ENCODE data around the gene ACOT6. TPM values are rescaled to one million over a fixed set of nuclear protein-coding genes. Genes with fewer than 3 reads are reported as not detected.
"Not testable (repeated sequence)": the region's sequence is repeated elsewhere in the genome, so short reads cannot be mapped to it uniquely, and the experiment has no call there.

ACOT6 gene
- total and polyA plus RNA-seq, 2 of the 4 experiments (the other 2 are of a cell fraction) = not detected

DNA sequence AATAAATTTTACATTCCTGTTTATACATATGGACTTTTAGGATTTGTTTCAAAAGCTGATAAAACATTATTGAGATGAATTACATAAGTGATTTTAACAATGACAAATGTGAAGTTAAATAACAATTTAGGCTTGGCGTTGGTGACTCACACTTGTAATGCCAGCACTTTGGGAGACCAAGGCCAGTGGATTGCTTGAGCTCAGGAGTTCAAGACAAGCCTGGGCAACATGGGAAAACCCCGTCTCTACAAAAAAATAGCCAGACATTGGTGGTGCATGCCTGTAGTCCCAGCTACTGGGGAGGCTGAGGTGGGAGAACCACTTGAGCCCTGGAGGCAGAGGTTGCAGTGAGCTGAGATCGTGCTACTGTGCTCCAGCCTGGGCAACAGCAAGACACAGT lies 35.9 kb upstream of the ACOT6 start:
- BruUV-seq (replicated peaks) = no TSS peak
- no peak overlapping the region for H3K4me2 ChIP-seq (ENCODE audit: low read depth, low read length)
- ATAC-seq (ENCODE audit: low read depth) = no peak

DNA sequence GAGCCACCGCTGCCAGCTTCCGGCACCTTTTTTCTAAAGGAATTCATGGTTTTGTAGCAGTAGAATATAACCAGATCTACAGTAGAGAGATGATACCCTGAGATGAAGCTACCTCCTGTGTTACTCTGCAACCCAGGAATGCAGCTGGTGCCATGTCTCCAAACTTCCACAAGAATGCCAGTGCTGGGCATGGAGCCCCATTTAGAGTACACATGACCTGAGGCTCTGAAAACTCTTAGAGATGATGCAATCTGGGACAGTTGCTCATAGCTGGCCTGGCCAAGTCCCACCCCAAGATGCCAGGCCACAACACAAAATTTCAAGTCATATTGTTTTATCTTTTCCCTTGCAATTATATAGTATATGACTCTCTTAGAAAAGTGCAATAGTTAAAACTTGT lies 35.1 kb upstream of the ACOT6 start:
- H3K4ac ChIP-seq (ENCODE audit: low read depth, low read length); BruUV-seq (replicated peaks); H2AFZ ChIP-seq (replicated peaks; ENCODE audit: low read length, poor library complexity); H4K8ac ChIP-seq (ENCODE audit: low read depth in 2 of 2, low read length in 2 of 2); H3K18ac ChIP-seq (ENCODE audit: low read depth, low read length); H4K91ac ChIP-seq (ENCODE audit: insufficient read depth, low read depth, low read length); H3K27ac ChIP-seq (ENCODE audit: insufficient read depth, low read length); H2AK9ac ChIP-seq (replicated peaks; ENCODE audit: low read depth, low read length, poor library complexity); H3K23ac ChIP-seq (ENCODE audit: low read depth, low read length); DNase-seq; H2BK20ac ChIP-seq (ENCODE audit: low read depth, low read length); H4K20me1 ChIP-seq (ENCODE audit: insufficient read depth, low read length); in situ Hi-C loops (cut with MboI; ENCODE audit: low sequenced_read_pairs); H3K4me3 ChIP-seq (ENCODE audit: insufficient read depth, low read depth, low read length); H2BK120ac ChIP-seq (ENCODE audit: low read depth, low read length); H2BK15ac ChIP-seq (ENCODE audit: low read depth, low read length); H3K4me1 ChIP-seq (ENCODE audit: control insufficient read depth, insufficient read depth, low read length); H3K27me3 ChIP-seq (ENCODE audit: control insufficient read depth, insufficient read depth, low read length); H3K14ac ChIP-seq (replicated peaks; ENCODE audit: low read depth, low read length); H3K9me3 ChIP-seq (ENCODE audit: control insufficient read depth, insufficient read depth, low read length); dilution Hi-C loops (cut with HindIII; ENCODE audit: low sequenced_read_pairs, unreplicated experiment); H2BK5ac ChIP-seq (ENCODE audit: low read depth, low read length, poor library complexity, severe bottlenecking); H3K9ac ChIP-seq (ENCODE audit: low read depth, low read length); H3K56ac ChIP-seq (ENCODE audit: extremely low read depth, insufficient read depth, low read length); intact Hi-C loops (cut with micrococcal nuclease); H4K5ac ChIP-seq (ENCODE audit: low read depth, low read length); H3K4me2 ChIP-seq (ENCODE audit: low read depth, low read length); H3K9me1 ChIP-seq (ENCODE audit: insufficient read depth, low read length); CTCF ChIA-PET; POLR2A ChIA-PET (ENCODE audit: unreplicated experiment); H3K79me1 ChIP-seq (ENCODE audit: low read depth in 1 of 2, low read length in 2 of 2); H2AK5ac ChIP-seq (ENCODE audit: low read depth, low read length): not testable (repeated sequence)
- ATAC-seq (ENCODE audit: low read depth) = peak; percentile 54
- WGBS, 2 experiments (ENCODE audit: extremely low coverage in 2 of 2, insufficient read length in 1 of 2) = no CpG with 5 or more reads among the region's 2 CpGs
- peaks cover 16% of the 10 kb centered on the region for H3K36me3 ChIP-seq (ENCODE audit: control insufficient read depth, insufficient read depth, low read length)

More for the DNA sequence above, 35.9 kb upstream of the ACOT6 start:
- POLR2A ChIA-PET (ENCODE audit: unreplicated experiment) = no interaction called here
- Histone ChIP-seq H3K4ac (ENCODE audit: low read depth, low read length) (no peak overlapping the region), H2AK5ac (ENCODE audit: low read depth, low read length) (no peak overlapping the region), H3K36me3 (ENCODE audit: control insufficient read depth, insufficient read depth, low read length) (peaks cover 16% of the 10 kb centered on the region), H4K8ac (ENCODE audit: low read depth in 2 of 2, low read length in 2 of 2) (no peak overlapping the region), H4K20me1 (ENCODE audit: insufficient read depth, low read length) (no peaks in the 10 kb centered on the region), H3K23ac (ENCODE audit: low read depth, low read length) (no peak overlapping the region), H3K56ac (ENCODE audit: extremely low read depth, insufficient read depth, low read length) (no peak overlapping the region), H2BK5ac (ENCODE audit: low read depth, low read length, poor library complexity, severe bottlenecking) (no peak overlapping the region), H3K4me3 (ENCODE audit: insufficient read depth, low read depth, low read length) (no peak overlapping the region), H3K4me1 (ENCODE audit: control insufficient read depth, insufficient read depth, low read length) (no peaks in the 10 kb centered on the region), H3K79me1 (ENCODE audit: low read depth in 1 of 2, low read length in 2 of 2) (0 out of 4 replicates have a peak, but pooled peaks cover 0 to under 1% of the 10 kb centered on the region in 2 experiments), H2BK120ac (ENCODE audit: low read depth, low read length) (no peak overlapping the region), H2BK20ac (ENCODE audit: low read depth, low read length) (no peak overlapping the region), H3K9ac (ENCODE audit: low read depth, low read length) (no peak overlapping the region), H3K27ac (ENCODE audit: insufficient read depth, low read length) (no peak overlapping the region), H2AK9ac (replicated peaks; ENCODE audit: low read depth, low read length, poor library complexity) (no peak overlapping the region), H3K14ac (replicated peaks; ENCODE audit: low read depth, low read length) (no peak overlapping the region), H2BK15ac (ENCODE audit: low read depth, low read length) (no peak overlapping the region), H4K91ac (ENCODE audit: insufficient read depth, low read depth, low read length) (no peak overlapping the region), H3K18ac (ENCODE audit: low read depth, low read length) (no peak overlapping the region), H2AFZ (replicated peaks; ENCODE audit: low read length, poor library complexity) (no peak overlapping the region), H3K9me1 (ENCODE audit: insufficient read depth, low read length) (no peaks in the 10 kb centered on the region), H3K27me3 (ENCODE audit: control insufficient read depth, insufficient read depth, low read length) (no peaks in the 10 kb centered on the region), H3K9me3 (ENCODE audit: control insufficient read depth, insufficient read depth, low read length) (no peaks in the 10 kb centered on the region), H4K5ac (ENCODE audit: low read depth, low read length) (no peak overlapping the region)
- peak; percentile 5 for DNase-seq
- intact Hi-C loops (cut with micrococcal nuclease) (no loop called here), dilution Hi-C loops (cut with HindIII; ENCODE audit: low sequenced_read_pairs, unreplicated experiment) (no loop called here), in situ Hi-C loops (cut with MboI; ENCODE audit: low sequenced_read_pairs) (no loop called here)
- CTCF ChIA-PET = no interaction called here
- TF ChIP-seq RAD21 (IDR thresholded peaks at IDR 0.05; ENCODE audit: low read length) (no peak), POLR2A (IDR thresholded peaks at IDR 0.05; ENCODE audit: low read depth, low read length) (no peak), SMC3 (IDR thresholded peaks at IDR 0.05; ENCODE audit: low read depth, low read length) (no peak)
- WGBS, 2 experiments (ENCODE audit: extremely low coverage in 2 of 2, insufficient read length in 1 of 2) = 83% methylated on average over 2 of the region's 3 CpGs; no CpG with 5 or more reads in 1 of the 2 experiments

Data from IMR-90 (cell line).